SU-DHL-6 (cell line): ENCODE results near the gene AHRR.

Experiments used
- H2AFZ ChIP-seq: fragments of 200-600 bp; sonication (generic); 2 replicates; pipeline ENCODE4 v1.6.1; 2014; ENCODE audit warnings: low read depth, mild to moderate bottlenecking, moderate library complexity, mixed read lengths, antibody characterized with exemption, low read length; ENCODE audit not compliant: severe bottlenecking
- H3F3A ChIP-seq: fragments of 200-600 bp; shearing (Covaris generic); 2 replicates; pipeline ENCODE4 v1.6.0; 2016; ENCODE audit warnings: antibody characterized with exemption, mild to moderate bottlenecking; ENCODE audit not compliant: insufficient read depth
- H3K27ac ChIP-seq: fragments of 200-600 bp; sonication (generic); 2 replicates; pipeline ENCODE4 v1.5.1; 2016; ENCODE audit warnings: low read depth, mild to moderate bottlenecking, low read length, moderate library complexity, mixed read lengths
- H3K27me3 ChIP-seq: fragments of 200-600 bp; sonication (generic), shearing (Covaris generic); 2 replicates; pipeline ENCODE4 v1.6.0; 2014; ENCODE audit warnings: mild to moderate bottlenecking, low read length
- H3K36me3 ChIP-seq: fragments of 200-600 bp; sonication (generic); 2 replicates; pipeline ENCODE4 v1.6.1; 2014; ENCODE audit warnings: mild to moderate bottlenecking, low read length, mixed read lengths
- H3K4me2 ChIP-seq: fragments of 300-600, 200-600 bp; shearing (Covaris generic), sonication (generic); 2 replicates; pipeline ENCODE4 v1.6.0; 2014; ENCODE audit warnings: low read length, low read depth, mild to moderate bottlenecking; ENCODE audit not compliant: poor library complexity, severe bottlenecking
- H3K4me3 ChIP-seq: fragments of 200-600 bp; sonication (generic); 2 replicates; pipeline ENCODE4 v1.5.1; 2014; ENCODE audit warnings: antibody characterized with exemption, low read length, mild to moderate bottlenecking, mixed read lengths; ENCODE audit not compliant: insufficient read depth, poor library complexity, severe bottlenecking
- H3K79me2 ChIP-seq: fragments of 200-600 bp; sonication (generic); 2 replicates; pipeline ENCODE4 v1.6.1; 2014; ENCODE audit warnings: mild to moderate bottlenecking, low read length, moderate library complexity; ENCODE audit not compliant: insufficient read depth
- H3K9ac ChIP-seq: fragments of 200-600 bp; sonication (generic); 2 replicates; pipeline ENCODE4 v1.7.0; 2014; ENCODE audit warnings: mild to moderate bottlenecking, low read length
- H3K9me2 ChIP-seq: fragments of 200-600 bp; sonication (generic); replicated peaks from 2 replicates; pipeline ENCODE4 v1.6.1; 2014; ENCODE audit warnings: low read length; ENCODE audit not compliant: insufficient read depth
- H3K9me3 ChIP-seq: fragments of 200-600 bp; sonication (generic); 2 replicates; pipeline ENCODE4 v1.6.1; 2014; ENCODE audit warnings: low read length, mixed read lengths; ENCODE audit not compliant: insufficient read depth
- H4K20me1 ChIP-seq: fragments of 200-600 bp; sonication (generic); 2 replicates; pipeline ENCODE4 v1.6.1; 2014; ENCODE audit warnings: low read depth, mild to moderate bottlenecking, antibody characterized with exemption, low read length, moderate library complexity, mixed read lengths
- CTCF ChIP-seq: fragments of 200-600 bp; sonication (generic); IDR thresholded peaks from one replicate; pipeline ENCODE4 v1.5.1; 2017; ENCODE audit warnings: antibody characterized with exemption, mild to moderate bottlenecking, low read length, moderate library complexity; ENCODE audit not compliant: insufficient read depth, poor library complexity, severe bottlenecking
- EZH2phosphoT487 ChIP-seq: fragments of 200-600 bp; sonication (generic), shearing (Covaris generic); conservative IDR thresholded peaks from 2 replicates; pipeline ENCODE4 v1.6.1; 2018; ENCODE audit warnings: mild to moderate bottlenecking, antibody characterized with exemption, low read length, moderate library complexity, mixed read lengths

Gene AHRR

GRCh38 chr5:478369-478981 is 157.0 kb downstream of the AHRR start:
- H3K36me3 ChIP-seq, result no peaks in the 10 kb centered on the region
- no peaks in the 10 kb centered on the region for H4K20me1 ChIP-seq
- no peak overlapping the region for H3K9ac ChIP-seq
- no peaks in the 10 kb centered on the region for H3K9me2 ChIP-seq
- no peak overlapping the region for H3K4me2 ChIP-seq
- H3K4me3 ChIP-seq, result no peak overlapping the region
- no peaks in the 10 kb centered on the region for H3K27me3 ChIP-seq
- H3K9me3 ChIP-seq, result no peaks in the 10 kb centered on the region
- H3K79me2 ChIP-seq, result no peaks in the 10 kb centered on the region
- no peaks in the 10 kb centered on the region for H3F3A ChIP-seq
- no peak for TF ChIP-seq CTCF
- TF ChIP-seq EZH2phosphoT487, result no peak
- H2AFZ ChIP-seq, result no peak overlapping the region
- no peak overlapping the region for H3K27ac ChIP-seq

DNA sequence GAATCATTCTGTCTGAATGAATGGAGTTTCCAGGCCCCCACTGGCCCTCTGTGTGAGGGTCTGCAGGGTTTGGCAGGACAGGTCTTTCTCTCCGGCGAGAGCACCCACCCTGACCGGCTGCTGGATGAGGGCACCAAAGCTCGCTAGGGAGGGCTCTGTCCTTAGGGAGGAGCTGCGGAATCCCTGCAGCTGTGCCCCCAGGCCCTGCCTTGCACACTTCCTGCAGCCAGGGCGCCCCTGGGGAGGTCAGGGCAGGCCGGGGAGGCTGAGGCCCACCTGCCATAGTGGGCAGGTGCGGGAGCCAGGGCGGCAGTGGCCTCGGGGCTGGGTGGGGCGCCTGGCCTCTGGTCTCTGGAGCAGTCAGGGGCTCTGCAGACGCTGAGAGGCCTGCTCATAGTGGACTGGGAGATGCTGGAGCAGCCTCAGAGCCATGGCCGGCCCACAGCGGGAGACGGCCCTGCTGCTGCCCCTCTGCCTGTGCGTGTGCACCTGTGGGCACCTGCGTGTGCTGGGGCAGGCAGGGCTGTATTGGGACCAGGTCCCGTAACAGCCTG is 157.5 kb downstream of the AHRR start:
- Histone ChIP-seq H3K4me3 (no peak overlapping the region), H3K27me3 (no peaks in the 10 kb centered on the region), H3K27ac (no peak overlapping the region), H4K20me1 (no peaks in the 10 kb centered on the region), H3K36me3 (no peaks in the 10 kb centered on the region), H2AFZ (no peak overlapping the region), H3K9me2 (no peaks in the 10 kb centered on the region), H3K79me2 (no peaks in the 10 kb centered on the region), H3K9me3 (no peaks in the 10 kb centered on the region), H3K4me2 (no peak overlapping the region), H3F3A (no peaks in the 10 kb centered on the region), H3K9ac (no peak overlapping the region)
- TF ChIP-seq CTCF (no peak), EZH2phosphoT487 (no peak)

DNA sequence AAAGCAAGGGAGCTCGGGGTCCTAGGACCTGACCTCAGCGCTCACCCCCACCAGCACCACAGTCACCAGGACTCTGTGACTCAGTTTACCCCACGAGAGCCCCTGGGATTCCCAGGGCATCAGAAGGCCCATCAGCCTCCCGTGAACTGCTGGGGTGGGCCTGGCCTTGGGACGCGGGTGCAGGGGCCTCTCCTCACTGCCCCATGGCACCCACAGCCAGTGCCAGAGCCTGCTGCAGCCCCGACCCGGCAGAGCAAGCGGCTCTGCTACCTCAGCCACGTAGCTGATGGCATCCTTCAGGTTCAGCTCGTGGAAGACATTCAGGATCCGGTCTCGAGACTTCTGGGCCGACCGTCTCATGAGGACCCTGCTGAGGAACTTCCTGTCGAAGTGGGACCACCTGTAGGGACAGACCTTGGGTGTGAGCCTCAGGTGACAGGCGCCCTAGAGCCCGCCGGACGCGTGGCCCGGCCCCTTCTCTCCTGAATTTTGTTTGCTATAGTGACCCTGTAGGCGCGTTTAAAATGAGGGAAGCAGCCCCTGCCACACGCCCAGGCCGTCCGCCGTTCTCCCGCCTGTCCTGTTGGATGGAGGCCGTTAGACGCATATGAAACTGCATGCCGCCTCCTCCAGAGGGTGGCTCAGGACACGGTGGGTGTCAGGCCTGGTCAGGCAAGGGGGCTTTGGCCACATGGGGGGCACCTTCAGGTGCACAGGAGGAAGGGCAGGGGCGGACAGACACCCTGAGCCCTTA is 158.2 kb downstream of the AHRR start:
- TF ChIP-seq EZH2phosphoT487, result no peak
- TF ChIP-seq CTCF, result no peak
- Histone ChIP-seq H3K36me3 (no peaks in the 10 kb centered on the region), H2AFZ (no peak overlapping the region), H3K4me3 (no peak overlapping the region), H3F3A (no peaks in the 10 kb centered on the region), H4K20me1 (no peaks in the 10 kb centered on the region), H3K4me2 (no peak overlapping the region), H3K27me3 (no peaks in the 10 kb centered on the region), H3K79me2 (no peaks in the 10 kb centered on the region), H3K9me3 (no peaks in the 10 kb centered on the region), H3K9me2 (no peaks in the 10 kb centered on the region), H3K27ac (no peak overlapping the region), H3K9ac (no peak overlapping the region)
